K562 (cell line): Measurements from ENCODE around the gene CEP131. TPM values are rescaled to one million over a fixed set of nuclear protein-coding genes. Genes with fewer than 3 reads are reported as not detected.

Experiments
- BCL6 ChIP-seq: fragments of 250-450 bp; sonication (Bioruptor Pico); IDR thresholded peaks from 2 replicates; pipeline ENCODE4 v1.4.0; 2020
- ELK3 ChIP-seq: fragments of 450-650 bp; formaldehyde crosslinking; IDR thresholded peaks from 2 replicates; pipeline ENCODE4 v1.4.0; 2020; ENCODE audit warnings: mild to moderate bottlenecking
- FOXA3 ChIP-seq, 2 experiments: fragments of 450-650 bp in 1 of 2; sonication (generic) in 1 of 2; formaldehyde crosslinking; IDR thresholded peaks in 1 of 2; conservative IDR thresholded peaks in 1 of 2; 2 replicates each; pipeline versions ENCODE4 v1.4.0 to v1.8.0; 2020 to 2022; ENCODE audit warnings: mild to moderate bottlenecking in 2 of 2, missing genetic modification reagents in 1 of 2
- HCFC1 ChIP-seq: IDR thresholded peaks from 2 replicates; pipeline ENCODE4 v1.6.1; 2012; ENCODE audit warnings: low read depth, low read length, improper control_type of control experiment
- HES1 ChIP-seq: fragments of 450-650 bp; IDR thresholded peaks from 2 replicates; pipeline ENCODE4 v1.6.1; 2016; ENCODE audit warnings: low read depth, mild to moderate bottlenecking, moderate library complexity
- KAT7 ChIP-seq: sonication (generic); formaldehyde crosslinking; IDR thresholded peaks from 2 replicates; pipeline ENCODE4 v1.8.0; 2022; ENCODE audit warnings: missing genetic modification reagents, mild to moderate bottlenecking, borderline replicate concordance
- MGA ChIP-seq: fragments of 450-650 bp; IDR thresholded peaks from 2 replicates; pipeline ENCODE4 v1.6.1; 2016; ENCODE audit warnings: mild to moderate bottlenecking, moderate library complexity
- SUPT5H ChIP-seq: fragments of 450-650 bp; IDR thresholded peaks from 2 replicates; pipeline ENCODE4 v1.6.1; 2016
- ZFX ChIP-seq: sonication (generic); formaldehyde crosslinking; IDR thresholded peaks from 2 replicates; pipeline ENCODE4 v1.8.0; 2022; ENCODE audit warnings: mild to moderate bottlenecking, missing genetic modification reagents, moderate library complexity
- ZNF274 ChIP-seq: IDR thresholded peaks from 2 replicates; pipeline ENCODE4 v1.6.1; 2011; ENCODE audit warnings: low read depth, mild to moderate bottlenecking, low read length, moderate library complexity, borderline replicate concordance
- ZNF316 ChIP-seq: fragments of 450-650 bp; IDR thresholded peaks from 2 replicates; pipeline ENCODE4 v1.6.1; 2016
- polyA plus RNA-seq, 8 experiments: library from polyadenylated mRNA; depleted of rRNA in 4 of 8; stranded (reverse) in 5 of 8; unstranded in 3 of 8; fragments of >200 nt; fragmentation: Nextera tagmentation in 2 of 8; fragmentation: Illumina TruSeq in 1 of 8; extraction: Ambion mirVana in 2 of 8; extraction: Trizol in 1 of 8; gene quantifications; 2 replicates each; pipeline versions ENCODE4 v1.2.1 to v1.2.3, GENCODE V29; 2011 to 2014; ENCODE audit warnings: inconsistent platforms in 1 of 8, missing spikeins in 1 of 8
- total RNA-seq, 7 experiments: library from RNA; depleted of rRNA in 6 of 7; stranded (reverse); fragments of >200 nt in 6 of 7; fragmentation: Illumina TruSeq in 2 of 7; extraction: Trizol in 2 of 7; gene quantifications; 2 replicates each; pipeline versions ENCODE4 v1.2.1 to v1.2.3, GENCODE V29; 2011 to 2021; ENCODE audit warnings: low replicate concordance in 1 of 7

The CEP131 gene
- total and polyA plus RNA-seq, 9 of the 15 experiments (the other 6 are each of a cell fraction or from before 2014, with no cell fraction given) = 0.24 to 21.2 (median 2.3) TPM

- TF ChIP-seq HCFC1 (peak; percentile 86), ELK3 (CRISPR knock-in tag) (0 out of 2 replicates have a peak, but pooled peaks have one; percentile 10), HES1 (no peak), ZNF274 (no peak), ZFX (CRISPR knock-in tag) (peak; percentile 69), MGA (no peak), ZNF316 (no peak), KAT7 (CRISPR knock-in tag) (peak; percentile 32; the same call in 1 of the 2 replicates), FOXA3 (CRISPR knock-in tag; conservative IDR thresholded peaks at IDR 0.05 in 1 of 2, IDR thresholded peaks at IDR 0.05 in 1 of 2) (no peak), BCL6 (CRISPR knock-in tag) (no peak), SUPT5H (peak; percentile 56)
Observed at GRCh38 chr17:81238815-81239713, 16.3 kb upstream of the CEP131 start, which contains the start of the genes NDUFAF8 and TEPSIN (continued).
